Ovary (tissue), 3 donors: ENCODE results near the gene RNF7.

Source experiments
- CTCF ChIP-seq, 3 donors: fragments of 450-650 bp in 2 of 3; fragments of 200-600 bp in 1 of 3; IDR thresholded peaks; one replicate each; pipeline versions ENCODE4 v1.5.1 to v1.8.0; 2016 to 2022; ENCODE audit warnings: antibody characterized with exemption in 3 of 3, mild to moderate bottlenecking in 1 of 3
- POLR2A ChIP-seq: fragments of 450-650 bp; IDR thresholded peaks from one replicate; pipeline ENCODE4 v1.6.1; 2017; ENCODE audit warnings: antibody characterized with exemption, mild to moderate bottlenecking, moderate library complexity
- donor health status: DM: no; HTN: no; CAD: no.

GRCh38 chr3:141779667-141780066, 41.6 kb downstream of the RNF7 start:
- TF ChIP-seq CTCF (IDR thresholded peaks at IDR 0.05): no peak
- no peak for TF ChIP-seq POLR2A
